ENCODE results near the gene LPCAT1. TPM values are rescaled to one million over a fixed set of nuclear protein-coding genes. Genes with fewer than 3 reads are reported as not detected.
A peak's percentile ranks its signal among the peaks of the same experiment; 100 is the strongest.
"Not testable (repeated sequence)": the region's sequence is repeated elsewhere in the genome, so short reads cannot be mapped to it uniquely, and the experiment has no call there.

LPCAT1 gene
- polyA plus RNA-seq, 1 donor: 27.6 TPM

- DNase-seq (ENCODE audit: low read depth): peak; percentile 89
Measured at GRCh38 chr5:1541702-1542400, 18.1 kb upstream of the LPCAT1 start.

GRCh38 chr5:1540831-1541701, 17.3 kb upstream of the LPCAT1 start:
- no peak for DNase-seq (ENCODE audit: low read depth)

GRCh38 chr5:1540166-1540565, 16.4 kb upstream of the LPCAT1 start:
- DNase-seq (ENCODE audit: low read depth): no peak

- DNase-seq (ENCODE audit: low read depth): not testable (repeated sequence)
Measured at GRCh38 chr5:1539393-1540161, 15.8 kb upstream of the LPCAT1 start.

GRCh38 chr5:1538741-1539392, 15.1 kb upstream of the LPCAT1 start:
- DNase-seq (ENCODE audit: low read depth): no peak

GRCh38 chr5:1538276-1538675, 14.5 kb upstream of the LPCAT1 start:
- no peak for DNase-seq (ENCODE audit: low read depth)

- no peak for DNase-seq (ENCODE audit: low read depth)
Measured at GRCh38 chr5:1537603-1538154, 13.9 kb upstream of the LPCAT1 start.

- DNase-seq (ENCODE audit: low read depth): no peak
Measured at GRCh38 chr5:1536871-1537602, 13.3 kb upstream of the LPCAT1 start.

- DNase-seq (ENCODE audit: low read depth): no peak
Measured at GRCh38 chr5:1536322-1536845, 12.6 kb upstream of the LPCAT1 start.

GRCh38 chr5:1535646-1536045, 11.9 kb upstream of the LPCAT1 start:
- no peak for DNase-seq (ENCODE audit: low read depth)

GRCh38 chr5:1532384-1532783, 8.6 kb upstream of the LPCAT1 start:
- no peak for DNase-seq (ENCODE audit: low read depth)

GRCh38 chr5:1529498-1529897, 5.7 kb upstream of the LPCAT1 start:
- DNase-seq (ENCODE audit: low read depth): no peak

- DNase-seq (ENCODE audit: low read depth): no peak
Measured at GRCh38 chr5:1527533-1528205, 3.9 kb upstream of the LPCAT1 start.

GRCh38 chr5:1526681-1527131, 2.9 kb upstream of the LPCAT1 start:
- no peak for DNase-seq (ENCODE audit: low read depth)

GRCh38 chr5:1526190-1526631, 2.5 kb upstream of the LPCAT1 start:
- DNase-seq (ENCODE audit: low read depth): no peak

GRCh38 chr5:1525624-1526189, 1.9 kb upstream of the LPCAT1 start:
- no peak for DNase-seq (ENCODE audit: low read depth)

GRCh38 chr5:1524799-1525623, 1.3 kb upstream of the LPCAT1 start:
- no peak for DNase-seq (ENCODE audit: low read depth)

- DNase-seq (ENCODE audit: low read depth): no peak
Measured at GRCh38 chr5:1524481-1524798, 680 bp upstream of the LPCAT1 start.

- DNase-seq (ENCODE audit: low read depth): no peak
Measured at GRCh38 chr5:1523480-1523792, 324 bp downstream of the LPCAT1 start.

Measured in forelimb muscle (tissue), 1 donor.